HG03469 (cell line): ENCODE results near the gene NTNG1.

ENCODE experiments used
- ATAC-seq: cut with Tn5 transposase; IDR thresholded peaks from one replicate; pipeline ENCODE4 v1.9.1; 2021; ENCODE audit warnings: mild to moderate bottlenecking, moderate library complexity, moderate number of reproducible peaks; ENCODE audit not compliant: unreplicated experiment

NTNG1 gene

GRCh38 chr1:107254306-107254705, 113.5 kb downstream of the NTNG1 start:
- no peak for ATAC-seq

GRCh38 chr1:107255469-107255868, 114.6 kb downstream of the NTNG1 start:
- ATAC-seq: no peak

GRCh38 chr1:107262467-107263286, 121.8 kb downstream of the NTNG1 start:
- ATAC-seq: no peak

- ATAC-seq: no peak
Measured at GRCh38 chr1:107263291-107263915, 122.6 kb downstream of the NTNG1 start.

- no peak for ATAC-seq
Measured at GRCh38 chr1:107264007-107264406, 123.2 kb downstream of the NTNG1 start.

GRCh38 chr1:107264561-107264960, 123.7 kb downstream of the NTNG1 start:
- no peak for ATAC-seq

- ATAC-seq: no peak
Measured at GRCh38 chr1:107267489-107267888, 126.7 kb downstream of the NTNG1 start.

- no peak for ATAC-seq
Measured at GRCh38 chr1:107272321-107272720, 131.5 kb downstream of the NTNG1 start.

- ATAC-seq: no peak
Measured at GRCh38 chr1:107273515-107273914, 132.7 kb downstream of the NTNG1 start.

GRCh38 chr1:107274227-107274626, 133.4 kb downstream of the NTNG1 start:
- no peak for ATAC-seq

GRCh38 chr1:107276247-107276646, 135.4 kb downstream of the NTNG1 start:
- ATAC-seq: no peak

- no peak for ATAC-seq
Measured at GRCh38 chr1:107277022-107277421, 136.2 kb downstream of the NTNG1 start.

- ATAC-seq: no peak
Measured at GRCh38 chr1:107286125-107286524, 145.3 kb downstream of the NTNG1 start.

- ATAC-seq: no peak
Measured at GRCh38 chr1:107291987-107292386, 151.1 kb downstream of the NTNG1 start.

GRCh38 chr1:107293901-107294613, 153.2 kb downstream of the NTNG1 start:
- no peak for ATAC-seq

GRCh38 chr1:107294686-107295085, 153.8 kb downstream of the NTNG1 start:
- no peak for ATAC-seq

GRCh38 chr1:107297681-107298080, 156.8 kb downstream of the NTNG1 start:
- no peak for ATAC-seq

GRCh38 chr1:107298526-107298925, 157.7 kb downstream of the NTNG1 start:
- ATAC-seq: no peak

- ATAC-seq: no peak
Measured at GRCh38 chr1:107299521-107299920, 158.7 kb downstream of the NTNG1 start.

GRCh38 chr1:107309962-107310361, 169.1 kb downstream of the NTNG1 start:
- no peak for ATAC-seq

- ATAC-seq: no peak
Measured at GRCh38 chr1:107315652-107316051, 174.8 kb downstream of the NTNG1 start.

GRCh38 chr1:107318932-107319331, 178.1 kb downstream of the NTNG1 start:
- no peak for ATAC-seq
